GM21825 (cell line): ENCODE measurements around the gene PCDH9.

Experiments
- ATAC-seq: cut with Tn5 transposase; IDR thresholded peaks from one replicate; pipeline ENCODE4 v1.9.1; 2021; ENCODE audit warnings: mild to moderate bottlenecking, moderate library complexity; ENCODE audit not compliant: unreplicated experiment

PCDH9 gene

GRCh38 chr13:66992719-66993118, 237.4 kb downstream of the PCDH9 start:
- ATAC-seq: no peak

- no peak for ATAC-seq
Measured at GRCh38 chr13:66992183-66992582, 238.0 kb downstream of the PCDH9 start.

- no peak for ATAC-seq
Measured at GRCh38 chr13:66984241-66984640, 245.9 kb downstream of the PCDH9 start.

GRCh38 chr13:66981912-66982311, 248.2 kb downstream of the PCDH9 start:
- ATAC-seq: no peak

GRCh38 chr13:66977161-66977560, 253.0 kb downstream of the PCDH9 start:
- no peak for ATAC-seq

GRCh38 chr13:66974889-66975288, 255.2 kb downstream of the PCDH9 start:
- ATAC-seq: no peak

- no peak for ATAC-seq
Measured at GRCh38 chr13:66974174-66974573, 256.0 kb downstream of the PCDH9 start.

- ATAC-seq: no peak
Measured at GRCh38 chr13:66972659-66973058, 257.5 kb downstream of the PCDH9 start.

GRCh38 chr13:66971004-66971403, 259.1 kb downstream of the PCDH9 start:
- ATAC-seq: no peak

GRCh38 chr13:66969291-66969690, 260.8 kb downstream of the PCDH9 start:
- no peak for ATAC-seq

- ATAC-seq: no peak
Measured at GRCh38 chr13:66967811-66968597, 262.1 kb downstream of the PCDH9 start.

- no peak for ATAC-seq
Measured at GRCh38 chr13:66965181-66965580, 265.0 kb downstream of the PCDH9 start.

GRCh38 chr13:66962953-66963352, 267.2 kb downstream of the PCDH9 start:
- ATAC-seq: no peak

GRCh38 chr13:66958611-66959010, 271.5 kb downstream of the PCDH9 start:
- ATAC-seq: no peak

GRCh38 chr13:66952507-66952906, 277.6 kb downstream of the PCDH9 start:
- no peak for ATAC-seq

- no peak for ATAC-seq
Measured at GRCh38 chr13:66951426-66951825, 278.7 kb downstream of the PCDH9 start.

GRCh38 chr13:66950666-66951065, 279.5 kb downstream of the PCDH9 start:
- no peak for ATAC-seq

GRCh38 chr13:66948910-66949309, 281.2 kb downstream of the PCDH9 start:
- ATAC-seq: no peak

- no peak for ATAC-seq
Measured at GRCh38 chr13:66943530-66943929, 286.6 kb downstream of the PCDH9 start.

GRCh38 chr13:66940113-66940512, 290.0 kb downstream of the PCDH9 start:
- ATAC-seq: no peak

GRCh38 chr13:66937423-66937822, 292.7 kb downstream of the PCDH9 start:
- no peak for ATAC-seq

- no peak for ATAC-seq
Measured at GRCh38 chr13:66933994-66934393, 296.1 kb downstream of the PCDH9 start.

- no peak for ATAC-seq
Measured at GRCh38 chr13:66933527-66933926, 296.6 kb downstream of the PCDH9 start.
